Panc1 (cell line): ENCODE results near the gene SOAT1. TPM values are rescaled to one million over a fixed set of nuclear protein-coding genes. Genes with fewer than 3 reads are reported as not detected.

ENCODE experiments used
- ATAC-seq: fragments of 200-7000 bp; cut with Tn5 transposase; 2 replicates; pipeline ENCODE4 v1.9.1; 2020; ENCODE audit warnings: mild to moderate bottlenecking, moderate library complexity
- BruUV-seq: library from RNA; stranded (reverse); fragments of 400-500 nt; replicated peaks from 2 replicates; lab custom pipeline; 2021; lab: Mats Ljungman, UMichigan
- CTCF ChIA-PET: fragments of 300-600 bp; sonication (Branson Sonifier 250); formaldehyde crosslinking; loops from one replicate; lab custom pipeline; 2022; ENCODE audit warnings: antibody characterized with exemption; lab: Charles Lee
- POLR2A ChIA-PET: fragments of 300-600 bp; sonication (Branson Sonifier 250); formaldehyde crosslinking; loops from one replicate; lab custom pipeline; 2022; ENCODE audit warnings: antibody characterized with exemption; lab: Charles Lee
- DNase-seq: peaks from one replicate; pipeline ENCODE4 v3.0.0-alpha.2; 2010; ENCODE audit warnings: low read depth, low spot score
- H3K27ac ChIP-seq: 2 replicates; pipeline ENCODE4 v1.5.1; 2011; ENCODE audit warnings: mild to moderate bottlenecking, low read length, inconsistent platforms
- H3K27me3 ChIP-seq: fragments of 200-500 bp; sonication (Bioruptor generic); 2 replicates; pipeline ENCODE4 v1.6.0; 2014; ENCODE audit warnings: low read length, inconsistent platforms; ENCODE audit not compliant: control insufficient read depth, insufficient read depth
- H3K36me3 ChIP-seq: fragments of 200-500 bp; sonication (Bioruptor generic); 2 replicates; pipeline ENCODE4 v1.5.1; 2014; ENCODE audit warnings: inconsistent platforms, mild to moderate bottlenecking, low read length, moderate library complexity; ENCODE audit not compliant: control insufficient read depth, insufficient read depth
- H3K4me1 ChIP-seq: 2 replicates; pipeline ENCODE4 v1.5.1; 2011; ENCODE audit warnings: inconsistent platforms, mild to moderate bottlenecking, low read length, moderate library complexity; ENCODE audit not compliant: control insufficient read depth, insufficient read depth
- H3K4me3 ChIP-seq, 2 experiments: 2 replicates each; pipeline ENCODE4 v1.5.1; 2011 to 2012; ENCODE audit warnings: low read depth in 2 of 2, low read length in 2 of 2, mild to moderate bottlenecking in 2 of 2, inconsistent platforms in 1 of 2, moderate library complexity in 1 of 2
- H3K9me3 ChIP-seq: fragments of 200-500 bp; sonication (Bioruptor generic); 2 replicates; pipeline ENCODE4 v1.5.1; 2014; ENCODE audit warnings: low read depth, mild to moderate bottlenecking, inconsistent platforms, low read length, moderate library complexity; ENCODE audit not compliant: control insufficient read depth, insufficient read depth
- CTCF ChIP-seq: fragments of 450-650 bp; IDR thresholded peaks from 2 replicates; pipeline ENCODE4 v1.5.1; 2017; ENCODE audit warnings: mild to moderate bottlenecking
- POLR2AphosphoS5 ChIP-seq: IDR thresholded peaks from 2 replicates; pipeline ENCODE4 v1.6.1; 2012; ENCODE audit warnings: mild to moderate bottlenecking, low read depth, low read length, moderate library complexity
- REST ChIP-seq, 2 experiments: IDR thresholded peaks; 2 replicates each; pipeline ENCODE4 v1.6.1; 2011 to 2012; ENCODE audit warnings: low read depth in 2 of 2, control low read depth in 1 of 2, low read length in 1 of 2, mild to moderate bottlenecking in 1 of 2, moderate library complexity in 1 of 2; ENCODE audit not compliant: insufficient read depth in 1 of 2
- SIN3A ChIP-seq: IDR thresholded peaks from 2 replicates; pipeline ENCODE4 v1.6.1; 2012; ENCODE audit warnings: low read depth, mild to moderate bottlenecking, low read length, moderate library complexity, borderline replicate concordance; ENCODE audit not compliant: insufficient read depth
- TCF7L2 ChIP-seq: IDR thresholded peaks from 2 replicates; pipeline ENCODE4 v1.6.1; 2011; ENCODE audit warnings: mild to moderate bottlenecking, low read depth, low read length, inconsistent platforms
- in situ Hi-C: cut with HindIII; loops from 2 replicates; pipeline ENCODE4 v1.10.0; 2016; ENCODE audit warnings: low sequenced_read_pairs, low pct_unique_long_range_greater_than_20kb
- intact Hi-C: fragments of 100-400 bp; cut with micrococcal nuclease; formaldehyde crosslinking; loops from one replicate; pipeline ENCODE4 v1.10.0; 2022; ENCODE audit not compliant: unreplicated experiment
- total RNA-seq: library from RNA; stranded (reverse); gene quantifications from one replicate; pipeline ENCODE4 v1.2.1, GENCODE V29; 2021; ENCODE audit not compliant: unreplicated experiment

Gene SOAT1
- total RNA-seq, 1 experiment from 2014 or later, result 57.2 TPM

DNA sequence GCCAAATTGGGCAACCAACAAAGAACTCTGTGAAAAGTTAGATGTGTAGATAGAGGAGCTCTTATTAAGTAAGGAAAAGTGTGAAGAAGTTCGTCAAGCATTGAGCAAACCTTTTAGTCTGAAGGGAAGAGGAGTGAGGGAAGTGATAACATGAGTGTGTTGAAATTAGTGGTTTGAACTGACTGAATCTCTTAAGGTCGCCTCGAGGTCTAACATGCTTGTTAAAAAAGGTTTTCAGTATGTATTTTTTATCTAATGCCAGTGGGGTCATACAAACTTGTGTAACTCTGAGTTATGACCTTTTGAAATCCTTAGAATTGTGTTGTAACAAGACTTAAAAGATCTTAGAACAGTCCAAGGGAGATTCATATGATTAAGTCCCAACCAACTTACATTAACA, 34.1 kb downstream of the SOAT1 start:
- DNase-seq (no peak), ATAC-seq (no peak)
- H3K36me3 ChIP-seq, result no peaks in the 10 kb centered on the region
- intact Hi-C loops, result no loop called here
- TF ChIP-seq SIN3A (no peak), CTCF (no peak), TCF7L2 (no peak), REST (IDR thresholded peaks at IDR 0.05; ENCODE audit: insufficient read depth in 1 of 2, low read depth in 2 of 2, low read length in 1 of 2) (no peak), POLR2AphosphoS5 (no peak)
- ChIA-PET CTCF (no interaction called here), POLR2A (no interaction called here)
- BruUV-seq, result no TSS peak
- in situ Hi-C loops, result no loop called here
- no peaks in the 10 kb centered on the region for H3K27me3 ChIP-seq
- no peak overlapping the region for H3K4me3 ChIP-seq
- H3K27ac ChIP-seq, result no peak overlapping the region
- no peaks in the 10 kb centered on the region for H3K4me1 ChIP-seq
- H3K9me3 ChIP-seq, result no peaks in the 10 kb centered on the region

- in situ Hi-C loops, result no loop called here
These were observed 36.3 kb downstream of the SOAT1 start for GRCh38 chr1:179329862-179330261.

More at GRCh38 chr1:179329862-179330261, 36.3 kb downstream of the SOAT1 start:
- TF ChIP-seq POLR2AphosphoS5, result no peak
- no peak for TF ChIP-seq CTCF
- no peak for TF ChIP-seq TCF7L2
- no peak for TF ChIP-seq REST (IDR thresholded peaks at IDR 0.05; ENCODE audit: insufficient read depth in 1 of 2, low read depth in 2 of 2, low read length in 1 of 2)
- TF ChIP-seq SIN3A, result no peak
- Histone ChIP-seq H3K9me3 (no peaks in the 10 kb centered on the region), H3K36me3 (no peaks in the 10 kb centered on the region), H3K4me3 (no peak overlapping the region), H3K27ac (no peak overlapping the region), H3K4me1 (no peaks in the 10 kb centered on the region), H3K27me3 (no peaks in the 10 kb centered on the region)
- no peak for DNase-seq
- no peak for ATAC-seq
- no TSS peak for BruUV-seq
- CTCF ChIA-PET, result interaction anchor here (0.7 kb wide), 1 partner anchor 249 kb away, joined by 3 read pairs; no protein-coding TSS in a partner anchor
- POLR2A ChIA-PET, result interaction anchor here (0.8 kb wide), 1 partner anchor 13 kb away, joined by 5 read pairs; no protein-coding TSS in a partner anchor
- intact Hi-C loops, result no loop called here
